HEK293 (cell line): Measurements from ENCODE around the gene PDE4D.
A peak's percentile ranks its signal among the peaks of the same experiment; 100 is the strongest.

Experiments
- CTCF ChIP-seq: fragments of 450-650 bp; formaldehyde crosslinking; IDR thresholded peaks from 2 replicates; pipeline ENCODE4 v1.5.1; 2016; ENCODE audit warnings: missing biosample characterization, missing genetic modification characterization
- EGR2 ChIP-seq: fragments of 450-650 bp; formaldehyde crosslinking; IDR thresholded peaks from 2 replicates; pipeline ENCODE4 v1.5.1; 2016; ENCODE audit warnings: low read depth, missing biosample characterization, missing genetic modification characterization
- GFI1B ChIP-seq: fragments of 450-650 bp; formaldehyde crosslinking; IDR thresholded peaks from 2 replicates; pipeline ENCODE4 v1.5.1; 2016; ENCODE audit warnings: missing biosample characterization, missing genetic modification characterization
- IKZF3 ChIP-seq: fragments of 450-650 bp; IDR thresholded peaks from 2 replicates; pipeline ENCODE4 v1.5.0; 2018; ENCODE audit warnings: missing biosample characterization, mild to moderate bottlenecking, missing genetic modification characterization, moderate library complexity
- KLF1 ChIP-seq: fragments of 450-650 bp; formaldehyde crosslinking; IDR thresholded peaks from 2 replicates; pipeline ENCODE4 v1.5.1; 2016; ENCODE audit warnings: missing biosample characterization, missing genetic modification characterization
- KLF7 ChIP-seq: fragments of 450-650 bp; formaldehyde crosslinking; IDR thresholded peaks from 2 replicates; pipeline ENCODE4 v1.5.1; 2016; ENCODE audit warnings: missing biosample characterization, missing genetic modification characterization, borderline replicate concordance
- KLF8 ChIP-seq: fragments of 450-650 bp; formaldehyde crosslinking; IDR thresholded peaks from 2 replicates; pipeline ENCODE4 v1.5.1; 2016; ENCODE audit warnings: missing biosample characterization, missing genetic modification characterization
- MZF1 ChIP-seq: fragments of 450-650 bp; formaldehyde crosslinking; IDR thresholded peaks from 2 replicates; pipeline ENCODE4 v1.5.1; 2017; ENCODE audit warnings: missing biosample characterization, missing genetic modification characterization, borderline replicate concordance
- PRDM1 ChIP-seq: fragments of 450-650 bp; formaldehyde crosslinking; IDR thresholded peaks from 2 replicates; pipeline ENCODE4; 2016; ENCODE audit warnings: missing biosample characterization, missing genetic modification characterization
- PRDM6 ChIP-seq: fragments of 450-650 bp; formaldehyde crosslinking; IDR thresholded peaks from 2 replicates; pipeline ENCODE4 v1.5.1; 2017; ENCODE audit warnings: missing biosample characterization, missing genetic modification characterization
- SALL2 ChIP-seq: fragments of 450-650 bp; formaldehyde crosslinking; IDR thresholded peaks from 2 replicates; pipeline ENCODE4 v1.5.0; 2017; ENCODE audit warnings: missing biosample characterization, mild to moderate bottlenecking, missing genetic modification characterization, borderline replicate concordance
- SETDB1 ChIP-seq: IDR thresholded peaks from one replicate; pipeline ENCODE4 v1.6.1; 2017; ENCODE audit warnings: mild to moderate bottlenecking, low read length, moderate library complexity, mixed read lengths; ENCODE audit not compliant: insufficient read length
- SP3 ChIP-seq: fragments of 450-650 bp; formaldehyde crosslinking; IDR thresholded peaks from 2 replicates; pipeline ENCODE4 v1.5.1; 2016; ENCODE audit warnings: missing biosample characterization, missing genetic modification characterization
- WT1 ChIP-seq: fragments of 450-650 bp; formaldehyde crosslinking; IDR thresholded peaks from 2 replicates; pipeline ENCODE4 v1.5.1; 2016; ENCODE audit warnings: missing biosample characterization, missing genetic modification characterization
- ZEB2 ChIP-seq: fragments of 450-650 bp; formaldehyde crosslinking; IDR thresholded peaks from 2 replicates; pipeline ENCODE4 v1.5.1; 2016; ENCODE audit warnings: missing biosample characterization, missing genetic modification characterization
- ZFP41 ChIP-seq: fragments of 450-650 bp; formaldehyde crosslinking; IDR thresholded peaks from 2 replicates; pipeline ENCODE4 v1.5.1; 2016; ENCODE audit warnings: missing biosample characterization, missing genetic modification characterization, borderline replicate concordance
- ZNF132 ChIP-seq: fragments of 450-650 bp; formaldehyde crosslinking; IDR thresholded peaks from 2 replicates; pipeline ENCODE4 v1.5.1; 2017; ENCODE audit warnings: missing biosample characterization, missing genetic modification characterization, borderline replicate concordance
- ZNF157 ChIP-seq: fragments of 450-650 bp; formaldehyde crosslinking; IDR thresholded peaks from 2 replicates; pipeline ENCODE4 v1.5.1; 2016; ENCODE audit warnings: missing biosample characterization, missing genetic modification characterization
- ZNF169 ChIP-seq: fragments of 450-650 bp; formaldehyde crosslinking; IDR thresholded peaks from 2 replicates; pipeline ENCODE4 v1.5.1; 2016; ENCODE audit warnings: missing biosample characterization, missing genetic modification characterization
- ZNF202 ChIP-seq: fragments of 450-650 bp; formaldehyde crosslinking; IDR thresholded peaks from 2 replicates; pipeline ENCODE4 v1.5.1; 2016; ENCODE audit warnings: missing biosample characterization, missing genetic modification characterization, borderline replicate concordance
- ZNF223 ChIP-seq: fragments of 450-650 bp; formaldehyde crosslinking; IDR thresholded peaks from 2 replicates; pipeline ENCODE4 v1.5.1; 2016; ENCODE audit warnings: missing biosample characterization, missing genetic modification characterization
- ZNF311 ChIP-seq: fragments of 450-650 bp; formaldehyde crosslinking; IDR thresholded peaks from 2 replicates; pipeline ENCODE4 v1.5.1; 2017; ENCODE audit warnings: missing biosample characterization, missing genetic modification characterization, borderline replicate concordance
- ZNF341 ChIP-seq: fragments of 450-650 bp; formaldehyde crosslinking; IDR thresholded peaks from 2 replicates; pipeline ENCODE4; 2016; ENCODE audit warnings: low read depth, missing biosample characterization, missing genetic modification characterization
- ZNF354C ChIP-seq: fragments of 450-650 bp; formaldehyde crosslinking; IDR thresholded peaks from 2 replicates; pipeline ENCODE4 v1.5.1; 2016; ENCODE audit warnings: missing biosample characterization, missing genetic modification characterization, low read depth, borderline replicate concordance
- ZNF362 ChIP-seq: fragments of 450-650 bp; formaldehyde crosslinking; IDR thresholded peaks from 2 replicates; pipeline ENCODE4 v1.5.1; 2016; ENCODE audit warnings: missing biosample characterization, missing genetic modification characterization
- ZNF391 ChIP-seq: fragments of 450-650 bp; formaldehyde crosslinking; IDR thresholded peaks from 2 replicates; pipeline ENCODE4 v1.5.1; 2016; ENCODE audit warnings: low read depth, missing biosample characterization, missing genetic modification characterization, borderline replicate concordance
- ZNF404 ChIP-seq: fragments of 450-650 bp; formaldehyde crosslinking; IDR thresholded peaks from 2 replicates; pipeline ENCODE4 v1.5.1; 2017; ENCODE audit warnings: missing biosample characterization, missing genetic modification characterization
- ZNF449 ChIP-seq: fragments of 450-650 bp; formaldehyde crosslinking; IDR thresholded peaks from 2 replicates; pipeline ENCODE4 v1.5.1; 2017; ENCODE audit warnings: missing biosample characterization, mild to moderate bottlenecking, missing genetic modification characterization, moderate library complexity
- ZNF501 ChIP-seq: fragments of 450-650 bp; formaldehyde crosslinking; IDR thresholded peaks from 2 replicates; pipeline ENCODE4 v1.5.1; 2016; ENCODE audit warnings: missing biosample characterization, missing genetic modification characterization
- ZNF560 ChIP-seq: fragments of 450-650 bp; formaldehyde crosslinking; IDR thresholded peaks from 2 replicates; pipeline ENCODE4 v1.5.1; 2017; ENCODE audit warnings: missing biosample characterization, missing genetic modification characterization, borderline replicate concordance
- ZNF600 ChIP-seq: fragments of 450-650 bp; formaldehyde crosslinking; IDR thresholded peaks from 2 replicates; pipeline ENCODE4 v1.5.1; 2016; ENCODE audit warnings: missing biosample characterization, missing genetic modification characterization
- ZNF629 ChIP-seq: fragments of 450-650 bp; formaldehyde crosslinking; IDR thresholded peaks from 2 replicates; pipeline ENCODE4 v1.5.1; 2017; ENCODE audit warnings: missing biosample characterization, missing genetic modification characterization
- ZNF664 ChIP-seq: fragments of 450-650 bp; formaldehyde crosslinking; IDR thresholded peaks from 2 replicates; pipeline ENCODE4 v1.5.1; 2016; ENCODE audit warnings: missing biosample characterization, missing genetic modification characterization
- ZNF785 ChIP-seq: fragments of 450-650 bp; formaldehyde crosslinking; IDR thresholded peaks from 2 replicates; pipeline ENCODE4 v1.5.1; 2016; ENCODE audit warnings: missing biosample characterization, missing genetic modification characterization
- ZNF792 ChIP-seq: fragments of 450-650 bp; formaldehyde crosslinking; IDR thresholded peaks from 2 replicates; pipeline ENCODE4 v1.5.1; 2016; ENCODE audit warnings: missing biosample characterization, missing genetic modification characterization
- ZNF843 ChIP-seq: fragments of 450-650 bp; formaldehyde crosslinking; IDR thresholded peaks from 2 replicates; pipeline ENCODE4 v1.5.1; 2016; ENCODE audit warnings: missing biosample characterization, missing genetic modification characterization

Gene PDE4D

GRCh38 chr5:59275510-59276324 is 617.8 kb downstream of the PDE4D start (continued):
- TF ChIP-seq ZNF843 (tag by site-specific recombination) (no peak), ZNF223 (tag by site-specific recombination) (no peak), ZNF341 (tag by site-specific recombination) (peak; percentile 33), PRDM1 (peak; percentile 87), ZNF362 (tag by site-specific recombination) (peak; percentile 94), KLF1 (tag by site-specific recombination) (peak; percentile 35; the same call in 1 of the 2 replicates), ZNF157 (tag by site-specific recombination) (no peak), ZNF792 (tag by site-specific recombination) (no peak), ZNF600 (tag by site-specific recombination) (peak; percentile 92), ZNF560 (tag by site-specific recombination) (no peak), SP3 (tag by site-specific recombination) (0 out of 2 replicates have a peak, but pooled peaks have one; percentile 8), ZFP41 (tag by site-specific recombination) (no peak), SALL2 (no peak), EGR2 (tag by site-specific recombination) (no peak), ZEB2 (tag by site-specific recombination) (peak; percentile 39; the same call in 1 of the 2 replicates), IKZF3 (tag by site-specific recombination) (0 out of 2 replicates have a peak, but pooled peaks have one; percentile 7), ZNF202 (no peak), WT1 (tag by site-specific recombination) (peak; percentile 43), PRDM6 (tag by site-specific recombination) (peak; percentile 98; the same call in 1 of the 2 replicates), ZNF391 (tag by site-specific recombination) (0 out of 2 replicates have a peak, but pooled peaks have one; percentile 38), ZNF404 (tag by site-specific recombination) (no peak), ZNF785 (tag by site-specific recombination) (no peak), ZNF501 (tag by site-specific recombination) (no peak; the same call in 1 of the 2 replicates), MZF1 (no peak), ZNF354C (tag by site-specific recombination) (no peak), KLF7 (no peak), GFI1B (tag by site-specific recombination) (no peak), ZNF629 (tag by site-specific recombination) (peak; percentile 92), ZNF664 (tag by site-specific recombination) (no peak), CTCF (no peak), ZNF169 (tag by site-specific recombination) (no peak), ZNF132 (tag by site-specific recombination) (no peak), ZNF311 (tag by site-specific recombination) (no peak), SETDB1 (no peak), KLF8 (peak; percentile 37; the same call in 1 of the 2 replicates), ZNF449 (tag by site-specific recombination) (peak; percentile 73; the same call in 1 of the 2 replicates)
